GM03348 (cell line): Measurements from ENCODE around the gene FOCAD.

Experiments
- DNase-seq: peaks from one replicate; pipeline ENCODE4 v3.0.0; 2012; ENCODE audit warnings: low spot score

Gene FOCAD

DNA sequence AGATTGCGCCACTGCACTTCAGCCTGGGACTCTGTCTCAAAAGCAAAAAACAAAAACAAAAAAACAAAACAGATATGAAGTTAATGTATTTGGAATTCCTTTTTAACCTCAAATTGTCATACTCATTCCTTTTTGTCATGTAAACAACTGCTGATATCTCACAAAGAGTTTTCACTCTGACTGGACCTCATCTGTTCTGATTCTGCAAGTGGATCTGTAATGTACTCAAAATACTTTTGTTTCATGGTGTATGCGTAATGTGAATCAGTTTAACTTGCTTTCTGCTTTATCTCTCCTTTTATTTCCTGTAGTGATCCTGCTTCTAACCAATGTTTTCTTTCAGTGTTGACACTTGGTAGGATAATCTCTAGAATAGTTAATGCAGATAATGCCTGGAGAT, 106.7 kb downstream of the FOCAD start:
- DNase-seq = no peak

DNA sequence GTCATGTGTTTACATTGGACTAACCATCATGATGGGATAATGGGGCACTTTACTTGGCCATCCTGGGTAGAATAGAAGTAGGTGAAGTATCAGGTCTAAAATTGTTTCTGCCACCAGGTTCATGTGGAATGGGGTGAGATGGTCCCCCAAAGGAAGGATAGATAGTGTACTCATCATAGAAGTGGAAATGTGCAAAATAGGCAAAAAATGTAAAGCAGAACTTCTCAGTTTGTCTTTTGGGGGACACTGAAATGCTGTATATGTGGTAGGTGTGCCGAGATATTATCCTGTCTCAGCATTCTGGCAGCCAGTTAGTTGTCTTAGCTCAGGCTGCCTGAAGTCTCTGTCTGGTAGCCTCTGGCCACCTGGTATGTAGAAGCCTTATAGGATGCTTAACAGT, 107.6 kb downstream of the FOCAD start:
- no peak for DNase-seq

DNA sequence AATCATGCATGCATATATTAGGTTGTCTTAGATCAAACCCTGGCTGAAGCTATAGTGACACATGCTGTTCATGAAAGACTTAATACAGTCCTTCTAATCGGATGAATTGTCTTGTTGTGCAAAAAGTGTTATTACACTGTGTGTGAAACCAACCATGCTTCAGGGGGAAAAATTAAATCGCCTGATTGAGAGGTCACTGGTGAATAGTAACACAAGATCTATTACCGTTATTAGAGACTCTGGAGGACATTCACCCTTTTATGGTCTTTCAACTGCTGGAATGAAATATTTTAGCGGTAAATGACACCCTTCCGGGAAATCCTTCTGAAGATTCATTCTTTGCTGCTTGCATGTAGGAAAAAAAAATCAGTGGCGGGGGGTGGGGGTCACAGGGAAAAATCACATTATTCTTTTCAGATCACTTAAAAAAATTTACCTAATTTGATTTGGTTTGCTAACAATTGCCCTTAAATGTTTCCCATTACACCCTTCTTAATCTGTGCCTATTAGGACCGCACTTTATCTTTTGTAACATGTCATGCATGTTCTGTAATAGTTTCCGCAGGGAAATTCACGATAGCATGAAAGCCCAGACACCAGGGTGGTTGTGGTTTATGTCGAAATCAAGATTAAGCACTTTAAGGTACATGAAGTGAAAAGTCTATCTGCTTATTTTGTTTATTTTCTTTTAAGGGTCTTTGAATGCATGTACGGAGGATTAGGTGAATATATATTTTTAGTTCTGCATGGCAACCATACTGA, 120.6 kb downstream of the FOCAD start:
- no peak for DNase-seq

DNA sequence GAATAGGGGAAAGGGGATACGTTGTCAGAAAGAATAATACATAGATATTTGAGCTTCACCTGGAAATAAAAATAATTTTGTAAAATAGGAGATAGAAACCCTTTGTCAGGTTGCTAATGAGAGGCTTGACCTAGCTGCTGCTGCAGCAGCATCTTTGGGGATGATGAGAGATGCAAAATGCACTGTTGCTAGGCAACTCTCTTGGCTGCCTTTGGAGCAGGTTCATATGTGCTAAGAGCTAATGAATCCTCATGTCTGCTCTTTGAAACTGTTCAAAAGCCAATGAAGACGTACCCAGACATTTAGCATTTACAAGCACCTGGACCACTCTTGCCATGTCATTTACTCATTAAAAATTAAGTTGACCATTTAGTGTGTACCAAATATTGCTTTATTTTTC, 121.7 kb downstream of the FOCAD start:
- no peak for DNase-seq

DNA sequence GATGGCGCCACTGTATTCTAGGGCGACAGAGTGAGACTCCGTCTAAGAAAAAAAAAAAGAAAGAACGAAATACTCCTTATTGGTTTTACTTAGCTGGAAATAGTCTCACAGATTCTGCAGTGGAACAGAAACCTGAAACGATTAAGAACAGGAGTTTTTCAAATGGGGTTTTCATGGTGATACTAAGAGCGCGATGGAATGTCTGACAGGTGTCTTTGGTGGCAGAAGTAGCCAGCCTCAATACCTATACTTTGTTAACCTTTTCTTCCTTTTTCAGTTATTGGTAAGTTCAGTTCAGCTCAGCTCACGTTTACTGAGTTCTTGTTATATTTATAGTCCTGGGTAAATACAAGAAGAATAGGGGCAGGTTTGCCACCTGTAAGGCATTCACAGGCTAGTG, 123.9 kb downstream of the FOCAD start:
- no peak for DNase-seq

DNA sequence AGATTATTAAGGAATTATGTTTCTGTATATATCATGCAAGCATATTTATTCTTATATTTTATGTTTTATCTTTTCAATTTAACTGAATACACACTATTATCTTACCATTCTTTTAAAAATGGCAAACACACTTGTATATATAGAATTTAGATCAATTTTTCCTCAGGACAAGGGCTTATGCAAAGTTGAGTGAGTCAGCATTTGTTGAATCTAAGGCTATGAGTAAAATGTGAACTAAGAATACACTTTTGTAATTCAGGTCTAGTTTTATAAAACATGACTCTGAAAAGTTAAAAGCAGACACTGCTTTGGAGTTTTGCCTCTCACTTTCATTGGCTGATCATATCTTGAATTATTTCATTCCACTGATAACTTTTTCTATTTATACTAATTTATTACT, 127.8 kb downstream of the FOCAD start:
- no peak for DNase-seq

DNA sequence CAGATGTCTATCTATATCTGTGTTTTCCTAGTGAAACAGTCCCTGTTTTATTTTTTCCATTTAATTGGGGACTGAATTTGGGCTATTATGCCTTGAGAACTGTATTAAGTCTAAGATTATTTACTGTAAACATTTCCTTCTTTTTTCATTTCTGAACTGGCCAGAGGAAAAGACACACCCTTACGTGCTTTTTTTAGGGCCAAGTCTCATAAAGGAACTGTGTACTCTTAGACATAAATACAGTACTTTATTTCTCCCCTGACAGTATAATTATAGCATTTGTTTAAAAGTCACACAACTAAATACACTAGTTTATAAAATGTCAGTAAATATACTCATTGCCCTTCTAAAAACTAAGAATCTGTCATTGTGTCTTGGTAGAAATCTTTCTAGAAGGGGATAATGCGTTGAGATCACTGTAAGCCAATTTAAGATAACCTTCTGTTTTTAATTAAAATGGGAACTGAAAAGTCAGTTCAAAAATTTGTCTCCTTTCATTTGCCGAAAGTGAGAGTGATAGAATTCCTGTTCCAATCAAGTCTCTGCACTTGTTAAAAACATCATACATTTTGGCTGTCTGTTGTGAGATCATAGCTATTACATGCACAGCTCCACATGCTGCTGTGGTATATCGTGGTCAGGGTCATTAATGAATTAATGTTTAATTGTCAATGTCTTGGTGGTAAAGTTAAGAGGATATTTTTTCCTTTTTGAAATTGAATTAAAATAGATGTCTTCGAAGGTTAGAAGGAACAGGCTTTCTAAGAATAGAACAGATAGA, 132.1 kb downstream of the FOCAD start:
- DNase-seq = no peak

DNA sequence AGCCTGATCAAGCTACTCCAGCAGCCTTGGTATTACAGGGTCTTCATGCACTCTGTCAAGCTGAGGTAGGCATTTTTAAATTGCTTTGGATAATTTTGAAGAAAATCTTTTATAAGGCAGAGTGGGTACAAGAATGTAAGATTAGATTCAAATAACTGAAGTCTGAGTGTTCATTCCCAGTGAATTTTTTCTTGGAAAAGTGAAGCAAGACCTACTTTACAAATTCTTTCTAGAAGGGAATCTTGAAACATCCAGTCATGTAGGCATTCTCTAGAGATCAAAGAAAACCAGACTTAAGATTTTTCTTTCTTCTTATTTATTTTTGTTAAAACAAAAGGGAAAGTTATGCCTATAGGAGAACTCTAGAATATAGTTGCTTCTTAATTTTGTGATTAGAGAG, 139.0 kb downstream of the FOCAD start:
- peak; percentile 12 for DNase-seq

DNA sequence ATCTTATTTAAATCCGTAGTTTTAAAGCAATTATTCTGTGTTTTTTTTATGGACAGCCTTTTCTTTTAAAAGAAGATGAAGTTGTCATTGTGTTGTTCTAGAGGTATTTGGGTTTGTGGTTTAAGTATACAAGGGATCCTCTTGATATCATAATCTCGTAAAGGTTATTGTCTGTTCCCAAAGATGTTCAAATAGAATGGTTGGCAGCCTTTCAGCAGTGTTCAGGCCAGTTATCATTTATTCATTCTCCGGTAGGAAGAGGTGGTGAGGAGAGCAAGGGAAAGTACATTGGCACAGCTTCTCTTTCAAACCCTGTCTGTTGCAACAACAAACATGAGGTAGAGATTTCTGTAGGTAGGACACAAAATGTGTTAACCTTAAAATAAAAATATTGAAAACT, 147.0 kb downstream of the FOCAD start:
- DNase-seq = no peak

DNA sequence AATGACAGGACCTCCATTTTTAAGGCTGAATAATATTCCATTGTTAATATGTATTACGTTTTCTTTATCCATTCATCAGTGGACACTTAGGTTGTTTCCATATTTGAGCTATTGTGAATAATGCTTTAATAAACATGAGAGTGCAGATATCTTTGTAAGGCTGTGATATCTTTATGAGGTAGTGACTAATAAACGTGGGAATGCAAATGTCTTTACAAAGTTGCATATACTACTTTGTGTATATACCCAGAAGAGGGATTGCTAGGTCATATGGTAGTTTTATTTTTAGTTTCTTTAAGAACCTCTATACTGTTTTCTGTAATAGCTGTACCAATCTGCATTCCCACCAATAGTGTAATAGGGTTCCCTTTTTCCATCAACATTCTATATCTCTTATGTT, 148.7 kb downstream of the FOCAD start:
- DNase-seq = no peak

DNA sequence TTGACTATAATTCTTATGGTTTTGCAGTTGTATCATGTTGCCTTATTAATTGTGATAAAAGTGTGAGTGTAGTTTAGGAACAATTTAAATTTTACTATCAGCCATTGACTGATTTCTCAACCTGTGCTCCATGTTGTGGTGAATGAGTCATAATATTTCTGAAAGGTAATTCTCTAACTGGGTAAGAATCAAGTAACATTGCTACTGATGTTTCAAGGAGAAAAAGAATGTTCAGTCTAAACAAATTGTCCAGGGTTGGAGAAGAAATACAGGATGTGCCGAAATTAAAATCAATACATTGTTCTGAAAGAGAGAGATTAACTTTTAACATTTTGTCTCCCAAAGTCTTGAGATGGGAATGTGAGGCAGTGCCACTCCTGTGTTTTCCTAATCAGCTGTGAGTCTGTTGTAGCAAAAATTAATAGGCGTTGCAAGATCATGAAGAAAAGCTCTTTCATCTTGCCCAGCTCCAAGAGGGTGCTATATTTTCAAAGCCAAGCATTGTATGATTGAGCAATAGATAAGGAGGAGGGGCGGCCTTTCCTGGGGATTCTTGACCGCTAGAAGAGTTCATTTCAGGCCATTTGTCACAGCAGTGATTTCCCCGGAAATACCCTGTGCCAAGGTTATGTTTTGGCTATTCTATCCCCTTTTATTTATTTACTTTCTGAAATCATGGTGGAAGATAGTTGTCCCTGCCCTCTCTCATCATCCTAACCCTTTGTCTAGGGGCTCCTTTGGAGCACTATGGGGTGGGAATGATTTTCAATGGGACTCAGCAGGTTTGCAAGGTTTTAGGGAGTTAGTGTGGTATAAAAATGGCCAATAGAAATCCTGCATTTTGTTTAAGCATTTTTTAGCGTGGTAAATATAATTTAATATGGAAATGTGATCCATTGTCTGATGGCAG, 151.6 kb downstream of the FOCAD start:
- DNase-seq = no peak

DNA sequence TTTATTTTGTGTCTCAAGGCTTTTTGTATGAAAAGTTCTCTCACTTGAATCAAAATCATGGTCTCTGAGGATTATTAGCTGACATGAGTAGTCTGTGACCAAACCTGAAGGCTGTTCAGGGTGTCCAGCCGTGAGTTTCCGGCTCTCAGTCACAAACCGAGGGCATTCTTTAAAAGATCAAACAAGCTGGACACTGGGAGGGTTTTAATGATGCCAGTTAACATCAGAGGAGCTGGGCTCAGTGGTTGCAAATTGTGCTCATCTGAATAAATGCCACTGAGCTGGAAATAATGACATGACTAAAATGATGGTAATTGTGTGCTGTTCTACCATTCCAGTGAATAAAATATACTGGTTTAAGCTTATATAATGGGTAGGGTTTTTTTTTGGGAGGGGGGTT, 153.1 kb downstream of the FOCAD start:
- DNase-seq = no peak

DNA sequence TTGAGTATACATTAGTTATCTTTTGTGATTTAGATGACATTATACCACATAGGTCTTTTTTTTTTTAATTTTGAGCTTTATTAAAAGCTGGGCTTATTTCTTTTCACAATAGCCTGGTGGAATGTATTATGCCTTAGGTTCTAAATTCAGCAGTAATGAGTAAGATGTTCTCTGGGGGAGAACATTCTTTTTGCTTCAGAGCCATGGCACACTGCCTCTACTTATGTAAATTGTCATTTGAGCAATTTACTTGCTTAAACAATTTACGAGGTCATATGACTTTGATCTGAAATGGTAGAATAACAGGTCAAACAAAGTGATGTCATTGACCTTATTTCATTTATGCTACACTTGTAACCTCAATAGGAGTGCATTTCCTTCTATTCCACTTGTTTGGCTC, 154.2 kb downstream of the FOCAD start:
- peak; percentile 15 for DNase-seq

DNA sequence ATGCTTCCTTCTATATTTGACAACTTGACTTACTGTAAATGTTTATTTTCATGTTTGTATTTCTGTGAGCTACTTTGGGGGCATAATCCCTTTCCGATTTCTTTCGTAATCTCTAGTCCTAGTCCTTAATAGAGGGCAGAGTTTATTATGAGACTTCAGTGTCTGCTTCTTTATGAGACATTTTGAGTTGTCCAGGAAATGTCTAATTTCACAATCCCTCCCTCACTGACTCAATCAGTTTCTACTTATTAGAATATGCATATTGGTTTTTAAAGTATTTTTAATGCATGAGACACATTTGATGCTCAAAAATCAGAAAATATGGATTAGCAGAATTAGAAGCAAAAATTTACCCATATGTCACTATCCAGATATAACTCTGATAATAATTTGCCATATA, 160.9 kb downstream of the FOCAD start:
- DNase-seq = no peak

DNA sequence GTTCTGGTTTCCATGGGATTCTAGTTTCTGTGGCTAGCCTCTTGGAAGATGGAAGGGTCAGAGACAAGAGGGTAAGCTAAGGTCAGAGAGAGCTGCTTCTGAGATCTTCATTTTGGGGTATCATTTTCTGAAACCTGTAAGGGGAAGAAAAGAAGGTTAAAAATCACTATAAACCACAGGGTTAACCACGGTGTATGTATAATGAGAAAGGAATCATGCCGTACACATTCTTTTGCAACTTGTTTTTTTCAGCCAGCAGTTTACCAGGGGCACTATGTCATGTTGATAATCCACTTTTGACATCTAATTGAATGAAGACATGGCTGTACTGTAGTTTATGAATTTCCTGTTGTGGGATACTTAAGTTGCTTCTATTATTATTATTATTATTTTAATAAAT, 164.4 kb downstream of the FOCAD start:
- DNase-seq = no peak

DNA sequence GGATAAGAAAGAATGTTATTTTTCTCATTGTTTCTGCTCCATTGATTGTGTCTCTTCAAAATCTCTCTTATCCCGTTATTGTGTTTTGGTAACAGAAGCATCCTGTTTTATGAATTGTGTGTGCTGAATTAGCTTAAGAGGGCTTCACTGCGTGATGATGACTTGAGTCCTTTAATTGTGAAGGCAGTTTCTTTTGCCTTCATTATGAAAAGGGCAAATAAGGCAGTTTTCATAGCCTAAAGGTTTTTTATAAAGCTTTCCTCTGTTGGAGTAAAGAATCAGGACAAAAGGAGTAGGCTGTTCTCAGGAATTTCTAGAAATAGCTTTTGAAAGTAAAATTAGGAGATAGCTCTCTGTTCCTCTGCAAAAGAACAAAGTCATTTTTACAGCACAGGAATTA, 169.8 kb downstream of the FOCAD start:
- DNase-seq = no peak

DNA sequence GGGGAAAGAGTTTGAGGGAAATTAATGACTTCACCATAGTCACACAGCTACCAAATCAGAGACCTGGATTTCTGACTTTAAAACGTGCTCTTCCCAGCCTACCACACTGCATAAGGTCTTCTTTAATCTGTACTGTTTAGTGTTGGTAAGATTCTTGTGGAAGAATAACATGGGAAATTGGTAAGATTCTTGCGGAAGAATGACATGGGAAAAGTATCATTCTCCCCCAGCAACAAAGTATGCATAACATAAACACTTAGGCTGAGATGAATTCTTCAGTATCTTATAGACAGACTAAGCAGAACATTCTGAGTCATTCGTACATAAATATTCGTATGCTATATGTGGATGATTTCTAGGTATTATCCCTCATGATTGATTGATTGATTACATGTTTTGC, 170.4 kb downstream of the FOCAD start:
- DNase-seq = no peak

DNA sequence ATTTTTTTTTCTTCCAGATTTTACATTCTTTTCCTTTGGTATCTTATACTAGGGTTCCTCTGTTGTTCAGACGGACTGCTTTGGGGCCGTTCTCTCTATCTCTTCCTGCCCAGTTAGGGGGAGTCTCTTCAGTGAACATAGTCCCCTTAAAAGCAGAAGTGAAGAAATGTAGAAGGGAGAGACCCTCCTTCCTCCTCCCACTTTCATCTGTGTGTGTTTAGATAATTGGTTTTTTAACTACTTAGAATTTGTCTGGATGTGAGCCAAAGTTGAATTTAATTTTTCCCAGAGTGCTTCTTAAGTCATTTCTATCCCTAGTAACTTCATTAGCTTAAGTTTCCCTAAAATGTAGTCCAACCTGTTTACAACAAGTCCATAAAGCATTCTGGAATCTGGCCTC, 179.9 kb downstream of the FOCAD start:
- no peak for DNase-seq

DNA sequence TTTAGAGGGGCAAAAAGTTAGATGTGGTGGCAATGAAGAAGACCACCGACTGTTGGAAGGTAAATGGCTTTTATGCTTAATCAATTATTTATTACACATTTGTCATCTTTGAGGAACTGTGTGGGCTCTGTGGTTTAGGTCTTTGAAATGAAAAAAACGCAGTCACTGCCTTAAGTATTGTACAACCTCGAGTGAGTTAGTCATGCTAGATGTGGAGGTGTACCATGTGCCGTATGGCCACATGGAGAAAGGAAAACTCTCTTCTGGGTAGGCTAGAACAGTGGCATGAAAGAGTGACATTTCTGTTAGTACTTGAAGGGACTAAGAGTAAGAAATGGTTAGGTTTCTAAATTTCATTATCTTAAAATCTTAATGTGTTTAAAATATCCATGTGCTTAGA, 181.3 kb downstream of the FOCAD start:
- DNase-seq = no peak

DNA sequence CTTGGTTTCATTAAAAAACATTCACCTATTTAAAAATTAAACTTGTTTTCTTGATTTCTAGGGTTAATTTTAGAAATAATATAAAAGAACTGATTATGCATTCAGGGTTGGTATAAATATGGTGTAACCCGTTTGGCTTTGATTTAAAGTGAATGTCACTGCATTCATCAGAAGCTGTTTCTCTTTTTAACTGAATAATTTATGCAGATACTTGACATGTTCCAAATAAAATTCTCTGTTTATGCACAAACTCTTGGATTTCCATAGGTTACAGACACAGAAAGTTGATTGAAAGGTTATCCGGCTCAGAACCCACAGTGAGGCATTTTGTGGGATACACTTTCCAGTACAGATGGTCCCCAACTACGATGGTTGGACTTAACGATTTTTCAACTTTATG, 186.1 kb downstream of the FOCAD start:
- DNase-seq = no peak

DNA sequence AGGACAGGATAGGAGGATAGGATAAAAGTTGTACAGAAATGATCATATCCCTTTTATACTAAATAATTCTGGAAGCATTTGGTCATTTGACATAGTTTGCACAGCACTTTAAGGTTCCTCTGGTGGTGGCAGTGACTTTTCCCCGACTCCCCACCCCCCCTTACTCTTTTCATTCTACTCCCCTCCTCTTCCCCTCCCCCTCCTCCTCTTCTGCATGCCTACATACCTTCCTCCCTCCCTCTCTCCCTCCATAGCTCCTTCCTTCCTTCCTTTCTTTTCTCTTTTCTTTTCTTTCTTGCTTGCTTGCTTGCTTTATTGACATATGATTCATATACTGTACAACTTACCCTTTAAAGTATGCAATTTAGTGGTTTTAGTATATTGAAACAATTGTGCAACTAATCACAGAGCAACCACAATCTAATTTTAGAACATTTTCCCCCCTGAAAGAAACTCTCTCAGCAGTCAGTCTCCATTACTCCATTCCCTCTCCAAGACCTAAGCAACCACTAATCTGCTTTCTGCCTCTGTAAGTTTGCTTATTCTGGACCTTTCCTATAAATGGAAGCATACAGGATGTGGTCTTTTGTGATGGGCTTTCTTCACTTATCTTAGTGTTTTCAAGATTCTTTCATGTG, 188.4 kb downstream of the FOCAD start:
- DNase-seq = peak; percentile 55

DNA sequence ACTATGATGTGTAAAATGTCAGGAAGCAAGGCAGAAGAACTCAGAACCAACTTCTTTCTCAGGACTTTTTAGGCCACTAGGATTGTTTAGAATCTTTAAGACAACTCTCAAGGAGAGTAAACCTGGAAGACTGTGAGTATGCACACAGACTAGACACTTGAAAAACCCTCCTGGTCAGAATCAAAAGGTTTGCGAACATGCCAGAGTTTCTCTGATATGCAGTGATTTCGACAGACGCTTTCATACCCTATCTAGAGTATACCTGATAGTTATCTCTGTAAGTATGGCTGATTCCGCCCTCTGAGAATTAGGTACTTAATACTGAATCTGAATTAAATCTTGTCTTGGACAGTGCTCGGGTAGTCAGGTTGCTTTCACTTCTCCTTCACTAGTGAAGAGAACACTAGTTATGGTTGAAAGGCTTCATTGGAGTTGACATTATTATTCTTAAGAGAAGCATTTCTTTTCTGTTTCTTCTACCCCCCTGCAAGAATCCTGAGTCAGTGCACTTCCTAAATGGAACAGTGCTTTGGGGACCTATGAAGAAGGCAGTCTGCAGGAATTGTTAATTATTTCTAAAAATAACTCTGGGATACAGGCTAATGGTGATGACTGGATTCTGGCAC, 189.3 kb downstream of the FOCAD start:
- no peak for DNase-seq
